SU-DHL-6 (cell line): Measurements from ENCODE around the gene WWC1.

ENCODE experiments used
- H2AFZ ChIP-seq: fragments of 200-600 bp; sonication (generic); 2 replicates; pipeline ENCODE4 v1.6.1; 2014; ENCODE audit warnings: low read depth, mild to moderate bottlenecking, moderate library complexity, mixed read lengths, antibody characterized with exemption, low read length; ENCODE audit not compliant: severe bottlenecking
- H3F3A ChIP-seq: fragments of 200-600 bp; shearing (Covaris generic); 2 replicates; pipeline ENCODE4 v1.6.0; 2016; ENCODE audit warnings: antibody characterized with exemption, mild to moderate bottlenecking; ENCODE audit not compliant: insufficient read depth
- H3K27ac ChIP-seq: fragments of 200-600 bp; sonication (generic); 2 replicates; pipeline ENCODE4 v1.5.1; 2016; ENCODE audit warnings: low read depth, mild to moderate bottlenecking, low read length, moderate library complexity, mixed read lengths
- H3K27me3 ChIP-seq: fragments of 200-600 bp; sonication (generic), shearing (Covaris generic); 2 replicates; pipeline ENCODE4 v1.6.0; 2014; ENCODE audit warnings: mild to moderate bottlenecking, low read length
- H3K36me3 ChIP-seq: fragments of 200-600 bp; sonication (generic); 2 replicates; pipeline ENCODE4 v1.6.1; 2014; ENCODE audit warnings: mild to moderate bottlenecking, low read length, mixed read lengths
- H3K4me2 ChIP-seq: fragments of 300-600, 200-600 bp; shearing (Covaris generic), sonication (generic); 2 replicates; pipeline ENCODE4 v1.6.0; 2014; ENCODE audit warnings: low read length, low read depth, mild to moderate bottlenecking; ENCODE audit not compliant: poor library complexity, severe bottlenecking
- H3K4me3 ChIP-seq: fragments of 200-600 bp; sonication (generic); 2 replicates; pipeline ENCODE4 v1.5.1; 2014; ENCODE audit warnings: antibody characterized with exemption, low read length, mild to moderate bottlenecking, mixed read lengths; ENCODE audit not compliant: insufficient read depth, poor library complexity, severe bottlenecking
- H3K79me2 ChIP-seq: fragments of 200-600 bp; sonication (generic); 2 replicates; pipeline ENCODE4 v1.6.1; 2014; ENCODE audit warnings: mild to moderate bottlenecking, low read length, moderate library complexity; ENCODE audit not compliant: insufficient read depth
- H3K9ac ChIP-seq: fragments of 200-600 bp; sonication (generic); 2 replicates; pipeline ENCODE4 v1.7.0; 2014; ENCODE audit warnings: mild to moderate bottlenecking, low read length
- H3K9me2 ChIP-seq: fragments of 200-600 bp; sonication (generic); replicated peaks from 2 replicates; pipeline ENCODE4 v1.6.1; 2014; ENCODE audit warnings: low read length; ENCODE audit not compliant: insufficient read depth
- H3K9me3 ChIP-seq: fragments of 200-600 bp; sonication (generic); 2 replicates; pipeline ENCODE4 v1.6.1; 2014; ENCODE audit warnings: low read length, mixed read lengths; ENCODE audit not compliant: insufficient read depth
- H4K20me1 ChIP-seq: fragments of 200-600 bp; sonication (generic); 2 replicates; pipeline ENCODE4 v1.6.1; 2014; ENCODE audit warnings: low read depth, mild to moderate bottlenecking, antibody characterized with exemption, low read length, moderate library complexity, mixed read lengths
- EZH2phosphoT487 ChIP-seq: fragments of 200-600 bp; sonication (generic), shearing (Covaris generic); conservative IDR thresholded peaks from 2 replicates; pipeline ENCODE4 v1.6.1; 2018; ENCODE audit warnings: mild to moderate bottlenecking, antibody characterized with exemption, low read length, moderate library complexity, mixed read lengths
- TF ChIP-seq, protein P1 (sequence below): fragments of 200-600 bp; sonication (generic); IDR thresholded peaks from one replicate; pipeline ENCODE4 v1.5.1; 2017; ENCODE audit warnings: antibody characterized with exemption, mild to moderate bottlenecking, low read length, moderate library complexity; ENCODE audit not compliant: insufficient read depth, poor library complexity, severe bottlenecking

WWC1 gene

DNA sequence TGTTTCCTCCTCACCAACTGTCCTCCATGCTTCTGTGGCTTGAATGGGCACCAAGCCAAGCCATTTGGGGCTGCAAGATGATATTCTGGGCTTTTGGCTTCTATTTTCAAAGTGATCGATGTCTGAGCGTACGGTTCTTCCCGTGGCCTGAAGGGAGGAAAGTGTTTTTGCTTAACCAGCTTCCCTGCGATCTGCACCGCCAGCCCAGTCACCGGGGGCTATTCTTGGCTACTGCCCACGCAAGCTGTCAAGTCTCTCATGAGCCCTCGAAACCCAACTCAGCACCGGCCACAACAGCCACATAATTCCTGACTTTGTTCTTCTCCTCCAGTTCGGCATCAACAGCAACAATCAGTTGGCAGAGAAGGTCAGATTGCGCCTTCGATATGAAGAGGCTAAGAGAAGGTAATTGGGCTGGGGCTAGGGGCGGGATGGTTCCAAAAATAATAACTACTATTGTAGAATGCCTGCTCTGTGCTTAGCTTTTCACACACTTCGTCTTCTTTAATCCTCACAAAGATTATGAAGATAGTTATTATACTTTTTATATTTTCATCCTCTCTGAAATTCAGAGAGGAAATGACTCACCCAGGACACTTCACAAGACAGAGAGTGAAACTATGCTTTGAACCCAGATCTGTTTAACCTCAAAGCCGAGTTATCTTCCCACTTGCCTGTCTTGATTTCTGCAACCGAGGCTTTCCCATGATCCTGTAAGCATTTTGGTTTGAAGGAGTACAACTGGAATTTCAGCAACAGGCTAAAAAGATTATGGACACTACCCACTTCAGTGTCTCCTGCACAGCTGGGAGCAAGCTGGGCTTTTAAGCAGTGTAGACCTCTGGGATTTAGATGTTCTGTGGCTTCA is 118.4 kb downstream of the WWC1 start:
- H4K20me1 ChIP-seq: no peaks in the 10 kb centered on the region
- no peaks in the 10 kb centered on the region for H3K36me3 ChIP-seq
- H3K4me3 ChIP-seq: no peak overlapping the region
- H3K27me3 ChIP-seq: no peaks in the 10 kb centered on the region
- no peaks in the 10 kb centered on the region for H3K79me2 ChIP-seq
- no peaks in the 10 kb centered on the region for H3K9me3 ChIP-seq
- H3F3A ChIP-seq: no peaks in the 10 kb centered on the region
- H3K27ac ChIP-seq: no peak overlapping the region
- H3K4me2 ChIP-seq: no peak overlapping the region
- H2AFZ ChIP-seq: no peak overlapping the region
- no peaks in the 10 kb centered on the region for H3K9me2 ChIP-seq
- TF ChIP-seq EZH2phosphoT487: no peak
- TF ChIP-seq, protein P1, sequence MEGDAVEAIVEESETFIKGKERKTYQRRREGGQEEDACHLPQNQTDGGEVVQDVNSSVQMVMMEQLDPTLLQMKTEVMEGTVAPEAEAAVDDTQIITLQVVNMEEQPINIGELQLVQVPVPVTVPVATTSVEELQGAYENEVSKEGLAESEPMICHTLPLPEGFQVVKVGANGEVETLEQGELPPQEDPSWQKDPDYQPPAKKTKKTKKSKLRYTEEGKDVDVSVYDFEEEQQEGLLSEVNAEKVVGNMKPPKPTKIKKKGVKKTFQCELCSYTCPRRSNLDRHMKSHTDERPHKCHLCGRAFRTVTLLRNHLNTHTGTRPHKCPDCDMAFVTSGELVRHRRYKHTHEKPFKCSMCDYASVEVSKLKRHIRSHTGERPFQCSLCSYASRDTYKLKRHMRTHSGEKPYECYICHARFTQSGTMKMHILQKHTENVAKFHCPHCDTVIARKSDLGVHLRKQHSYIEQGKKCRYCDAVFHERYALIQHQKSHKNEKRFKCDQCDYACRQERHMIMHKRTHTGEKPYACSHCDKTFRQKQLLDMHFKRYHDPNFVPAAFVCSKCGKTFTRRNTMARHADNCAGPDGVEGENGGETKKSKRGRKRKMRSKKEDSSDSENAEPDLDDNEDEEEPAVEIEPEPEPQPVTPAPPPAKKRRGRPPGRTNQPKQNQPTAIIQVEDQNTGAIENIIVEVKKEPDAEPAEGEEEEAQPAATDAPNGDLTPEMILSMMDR: no peak
- no peak overlapping the region for H3K9ac ChIP-seq

DNA sequence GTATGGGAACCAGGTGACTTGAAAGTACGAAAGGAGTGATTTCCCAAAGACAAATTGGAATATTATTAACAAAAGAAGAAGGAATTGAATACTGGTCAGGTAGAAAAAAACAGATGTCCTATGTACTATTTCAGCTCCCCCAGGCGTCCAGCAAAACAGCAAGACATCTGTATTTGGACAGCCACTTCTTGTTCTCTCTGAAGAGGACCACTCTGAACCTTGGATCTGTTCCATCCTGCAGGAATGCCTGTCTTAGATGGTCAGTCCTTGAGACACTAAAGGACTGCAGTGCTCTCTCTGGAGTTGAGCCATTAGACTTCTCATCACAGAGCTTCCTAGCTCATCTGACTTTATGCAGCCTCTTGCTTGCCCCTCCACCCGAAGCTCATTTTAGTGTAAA is 120.4 kb downstream of the WWC1 start:
- Histone ChIP-seq H3K27me3 (no peaks in the 10 kb centered on the region), H3K9me2 (no peaks in the 10 kb centered on the region), H2AFZ (no peak overlapping the region), H4K20me1 (no peaks in the 10 kb centered on the region), H3K27ac (no peak overlapping the region), H3K9ac (no peak overlapping the region), H3K36me3 (no peaks in the 10 kb centered on the region), H3K4me2 (no peak overlapping the region), H3F3A (no peaks in the 10 kb centered on the region), H3K9me3 (no peaks in the 10 kb centered on the region), H3K79me2 (no peaks in the 10 kb centered on the region), H3K4me3 (no peak overlapping the region)
- TF ChIP-seq, protein P1: no peak
- no peak for TF ChIP-seq EZH2phosphoT487

DNA sequence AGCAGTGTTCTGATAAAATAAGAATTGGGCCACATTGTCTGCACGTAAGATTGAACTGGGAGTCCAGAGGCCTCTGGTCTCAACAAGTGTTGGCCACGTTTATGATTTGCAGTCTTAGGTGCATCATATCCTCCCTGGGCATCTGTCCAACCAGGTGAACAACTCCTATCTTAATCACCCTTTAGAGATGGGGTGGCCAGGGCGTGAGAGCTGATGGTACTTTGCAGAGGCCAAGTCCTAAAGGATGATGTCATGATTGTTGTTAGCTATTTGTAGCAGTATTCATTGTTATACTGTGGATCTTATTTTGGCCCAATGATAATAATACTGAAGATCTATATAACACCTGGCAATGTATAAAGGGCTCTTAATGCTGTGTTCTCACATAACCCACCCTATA is 121.6 kb downstream of the WWC1 start:
- H3K4me3 ChIP-seq: no peak overlapping the region
- H3K4me2 ChIP-seq: no peak overlapping the region
- no peak for TF ChIP-seq EZH2phosphoT487
- TF ChIP-seq, protein P1: no peak
- no peak overlapping the region for H3K9ac ChIP-seq
- H3K9me3 ChIP-seq: no peaks in the 10 kb centered on the region
- no peak overlapping the region for H2AFZ ChIP-seq
- H3F3A ChIP-seq: no peaks in the 10 kb centered on the region
- no peaks in the 10 kb centered on the region for H4K20me1 ChIP-seq
- H3K36me3 ChIP-seq: no peaks in the 10 kb centered on the region
- H3K79me2 ChIP-seq: no peaks in the 10 kb centered on the region
- no peaks in the 10 kb centered on the region for H3K27me3 ChIP-seq
- H3K27ac ChIP-seq: no peak overlapping the region
- no peaks in the 10 kb centered on the region for H3K9me2 ChIP-seq
